Upper lobe of left lung (tissue), 4 donors: ENCODE measurements around the gene RMRP.

Experiments
- CTCF ChIP-seq, 6 experiments: fragments of 450-650 bp in 4 of 6; fragments of 200-600 bp in 2 of 6; sonication (generic) in 2 of 6; IDR thresholded peaks; one replicate each; pipeline ENCODE4 v1.5.1; 2016 to 2019; ENCODE audit warnings: antibody characterized with exemption in 6 of 6
- EP300 ChIP-seq, 4 donors: sonication (generic); formaldehyde crosslinking; IDR thresholded peaks; one replicate each; pipeline ENCODE4 v1.5.1; 2017; ENCODE audit warnings: antibody characterized with exemption in 4 of 4, control low read depth in 2 of 4
- POLR2A ChIP-seq, 4 donors: fragments of 450-650 bp; IDR thresholded peaks; one replicate each; pipeline ENCODE4 v1.5.1; 2016 to 2017; ENCODE audit warnings: antibody characterized with exemption in 4 of 4, mild to moderate bottlenecking in 2 of 4
- POLR2AphosphoS5 ChIP-seq, 2 donors: sonication (generic); formaldehyde crosslinking; IDR thresholded peaks; one replicate each; pipeline ENCODE4 v1.5.1; 2017; ENCODE audit warnings: antibody characterized with exemption in 2 of 2

GRCh38 chr9:35618325-35618727 is 39.5 kb downstream of the RMRP start, which contains the start of gene CD72:
- TF ChIP-seq CTCF (IDR thresholded peaks at IDR 0.05) = no peak
- TF ChIP-seq POLR2A (IDR thresholded peaks at IDR 0.05) = peak in 1 of 4 donors; percentile 74
- peak in 1 of 2 donors; percentile 34 for TF ChIP-seq POLR2AphosphoS5 (IDR thresholded peaks at IDR 0.05)
- no peak for TF ChIP-seq EP300 (IDR thresholded peaks at IDR 0.05)
